SK-N-SH (cell line): ENCODE measurements around the gene ABCB9. TPM values are rescaled to one million over a fixed set of nuclear protein-coding genes. Genes with fewer than 3 reads are reported as not detected.

ENCODE experiments used
- CTCF ChIA-PET: fragments of 300-600, 350-600 bp; formaldehyde crosslinking; extraction: SDS; loops from one replicate; lab custom pipeline; 2021; lab: Yijun Ruan, JAX
- POLR2A ChIA-PET: fragments of 350-600 bp; sonication (Branson Sonifier 250); formaldehyde crosslinking; extraction: SDS; loops from one replicate; lab custom pipeline; 2020; ENCODE audit warnings: antibody characterized with exemption, inconsistent platforms; lab: Yijun Ruan, JAX
- DNase-seq: peaks from one replicate; pipeline ENCODE4 v3.0.0; 2012
- H2AFZ ChIP-seq: fragments of 200-600 bp; sonication (generic); 2 replicates; pipeline ENCODE4 v1.8.1; 2016; ENCODE audit warnings: antibody characterized with exemption, mild to moderate bottlenecking, low read depth
- H3F3A ChIP-seq: fragments of 200-600 bp; sonication (generic); replicated peaks from 2 replicates; pipeline ENCODE3; 2016; ENCODE audit warnings: antibody characterized with exemption, mild to moderate bottlenecking; ENCODE audit not compliant: insufficient read depth
- H3K27ac ChIP-seq, 2 experiments: fragments of 200-500 bp in 1 of 2; fragments of 200-600 bp in 1 of 2; sonication (Bioruptor generic) in 1 of 2; sonication (generic), shearing (Covaris generic) in 1 of 2; 2 replicates each; pipeline versions ENCODE4 v1.5.1 to v1.6.1; 2014 to 2016; ENCODE audit warnings: low read depth in 2 of 2, inconsistent platforms in 1 of 2, low read length in 1 of 2, mild to moderate bottlenecking in 1 of 2, mixed read lengths in 1 of 2
- H3K27me3 ChIP-seq: fragments of 200-600 bp; sonication (generic), shearing (Covaris generic); 2 replicates; pipeline ENCODE4 v1.6.1; 2016; ENCODE audit warnings: mixed run types; ENCODE audit not compliant: insufficient read depth
- H3K36me3 ChIP-seq, 2 experiments: fragments of 200-500 bp in 1 of 2; fragments of 200-600 bp in 1 of 2; sonication (Bioruptor generic) in 1 of 2; sonication (generic) in 1 of 2; replicated peaks in 1 of 2; 2 replicates each; pipeline versions ENCODE3 to v1.5.1; 2014 to 2016; ENCODE audit warnings: low read length in 1 of 2, mild to moderate bottlenecking in 1 of 2; ENCODE audit not compliant: insufficient read depth in 2 of 2, control insufficient read depth in 1 of 2
- H3K4me1 ChIP-seq, 2 experiments: fragments of 200-500 bp in 1 of 2; fragments of 200-600 bp in 1 of 2; sonication (Bioruptor generic) in 1 of 2; sonication (generic), shearing (Covaris generic) in 1 of 2; 2 replicates each; pipeline versions ENCODE4 v1.5.1 to v1.6.1; 2014 to 2016; ENCODE audit warnings: low read depth in 1 of 2, low read length in 1 of 2, mixed run types in 1 of 2; ENCODE audit not compliant: insufficient read depth in 2 of 2, control insufficient read depth in 1 of 2
- H3K4me2 ChIP-seq: fragments of 200-600 bp; sonication (generic), shearing (Covaris generic); 2 replicates; pipeline ENCODE4 v1.6.1; 2017; ENCODE audit warnings: mixed run types
- H3K4me3 ChIP-seq, 2 experiments: fragments of 200-500 bp in 1 of 2; fragments of 200-600 bp in 1 of 2; sonication (Bioruptor generic) in 1 of 2; sonication (generic), shearing (Covaris generic) in 1 of 2; 2 replicates each; pipeline versions ENCODE4 v1.5.1 to v1.8.1; 2014 to 2016; ENCODE audit warnings: low read depth in 2 of 2, inconsistent platforms in 1 of 2, low read length in 1 of 2, mild to moderate bottlenecking in 1 of 2, mixed read lengths in 1 of 2, moderate library complexity in 1 of 2
- H3K79me2 ChIP-seq: fragments of 200-600 bp; sonication (generic); 2 replicates; pipeline ENCODE4 v1.8.1; 2017; ENCODE audit warnings: mild to moderate bottlenecking; ENCODE audit not compliant: insufficient read depth
- H3K9ac ChIP-seq: fragments of 200-600 bp; sonication (generic); 2 replicates; pipeline ENCODE4 v1.6.1; 2017; ENCODE audit warnings: mixed run types
- H3K9me2 ChIP-seq: fragments of 200-600 bp; sonication (generic); 2 replicates; pipeline ENCODE4 v1.6.1; 2017; ENCODE audit warnings: mixed run types
- H3K9me3 ChIP-seq: fragments of 200-600 bp; sonication (generic); 2 replicates; pipeline ENCODE4 v1.6.1; 2017; ENCODE audit warnings: mixed run types, mild to moderate bottlenecking, moderate library complexity
- H4K20me1 ChIP-seq: fragments of 200-600 bp; sonication (generic); 2 replicates; pipeline ENCODE4 v1.6.1; 2017; ENCODE audit warnings: mild to moderate bottlenecking, mixed run types; ENCODE audit not compliant: insufficient read depth
- ELF1 ChIP-seq: IDR thresholded peaks from 2 replicates; pipeline ENCODE4 v1.4.0; 2012
- EP300 ChIP-seq, 2 experiments: IDR thresholded peaks; 2 replicates each; pipeline versions ENCODE4 v1.4.0 to v1.6.1; 2012; ENCODE audit warnings: borderline replicate concordance in 1 of 2, low read depth in 1 of 2, low read length in 1 of 2
- JUND ChIP-seq: IDR thresholded peaks from 2 replicates; pipeline ENCODE4 v1.4.0; 2012
- NRF1 ChIP-seq: IDR thresholded peaks from 2 replicates; pipeline ENCODE4 v1.6.1; 2012; ENCODE audit warnings: low read depth, mild to moderate bottlenecking, low read length
- PBX3 ChIP-seq: IDR thresholded peaks from 2 replicates; pipeline ENCODE4; 2012
- POLR2AphosphoS5 ChIP-seq: IDR thresholded peaks from 2 replicates; pipeline ENCODE4 v1.6.1; 2012; ENCODE audit warnings: low read depth, low read length
- RAD21 ChIP-seq: IDR thresholded peaks from 2 replicates; pipeline ENCODE4 v1.6.1; 2012; ENCODE audit warnings: mild to moderate bottlenecking, low read length
- RFX5 ChIP-seq: IDR thresholded peaks from 2 replicates; pipeline ENCODE4 v1.6.1; 2012; ENCODE audit warnings: mild to moderate bottlenecking, improper control_type of control experiment, low read length
- RXRA ChIP-seq: IDR thresholded peaks from 2 replicates; pipeline ENCODE4 v1.4.0; 2012; ENCODE audit warnings: low read depth, mild to moderate bottlenecking, borderline replicate concordance
- SIN3A ChIP-seq: IDR thresholded peaks from 2 replicates; pipeline ENCODE4 v1.6.1; 2012; ENCODE audit warnings: low read depth, mild to moderate bottlenecking, low read length, moderate library complexity, borderline replicate concordance
- SMC3 ChIP-seq: IDR thresholded peaks from 2 replicates; pipeline ENCODE4 v1.6.1; 2012; ENCODE audit warnings: low read depth, low read length, improper control_type of control experiment
- TAF1 ChIP-seq: IDR thresholded peaks from 2 replicates; pipeline ENCODE4 v1.6.1; 2012; ENCODE audit warnings: low read depth, mild to moderate bottlenecking, low read length, moderate library complexity, borderline replicate concordance
- TCF12 ChIP-seq: IDR thresholded peaks from 2 replicates; pipeline ENCODE4 v1.4.0; 2012
- TEAD4 ChIP-seq: IDR thresholded peaks from 2 replicates; pipeline ENCODE4 v1.4.0; 2012; ENCODE audit warnings: mild to moderate bottlenecking, borderline replicate concordance; ENCODE audit not compliant: insufficient read depth
- USF2 ChIP-seq: fragments of 150-350 bp; IDR thresholded peaks from 2 replicates; pipeline ENCODE4 v1.6.1; 2017; ENCODE audit warnings: antibody characterized with exemption, low read length, low read depth, borderline replicate concordance
- ZBTB33 ChIP-seq: IDR thresholded peaks from 2 replicates; pipeline ENCODE4 v1.4.0; 2012; ENCODE audit warnings: low read depth, borderline replicate concordance
- WGBS: methylation state at CpG from one replicate; pipeline ENCODE4 v1.1.6; 2017; ENCODE audit warnings: low lambda C conversion rate; 5-methylcytosine and 5-hydroxymethylcytosine counted together
- polyA plus RNA-seq, 3 experiments: library from polyadenylated mRNA; depleted of rRNA; stranded (reverse); fragments of >200 nt; gene quantifications; 2 replicates each; pipeline ENCODE4 v1.2.3, GENCODE V29; 2012

ABCB9 gene
- polyA plus RNA-seq, 1 of the 3 experiments (the other 2 are of a cell fraction), result 6.2 TPM

GRCh38 chr12:122977153-122977552 is 10.9 kb upstream of the ABCB9 start (continued):
- no peak for TF ChIP-seq SIN3A
- no peak for TF ChIP-seq TEAD4
- no peak for TF ChIP-seq JUND
- no peak for TF ChIP-seq RXRA
- TF ChIP-seq SMC3, result no peak
- TF ChIP-seq USF2, result no peak
- no peak for TF ChIP-seq ELF1

GRCh38 chr12:122976648-122976975 is 10.3 kb upstream of the ABCB9 start:
- 93% methylated on average over 11 of the region's 15 CpGs for WGBS
- Histone ChIP-seq H3K27ac (no peak overlapping the region), H2AFZ (no peak overlapping the region), H3K79me2 (peaks cover 74% of the 10 kb centered on the region), H3K9ac (no peak overlapping the region), H3K9me2 (no peaks in the 10 kb centered on the region), H4K20me1 (no peaks in the 10 kb centered on the region; the same call in 1 of the 2 replicates), H3K9me3 (no peaks in the 10 kb centered on the region), H3K27me3 (no peaks in the 10 kb centered on the region), H3K4me3 (no peak overlapping the region), H3F3A (no peaks in the 10 kb centered on the region), H3K36me3 (peaks cover 0 to 11% of the 10 kb centered on the region in 2 experiments), H3K4me2 (peak overlapping the region; percentile 98; the same call in 1 of the 2 replicates), H3K4me1 (peaks cover 8 to 31% of the 10 kb centered on the region in 2 experiments; a peak in 3 of 4 replicates)
- POLR2A ChIA-PET, result interaction anchor here (2.5 kb wide), 2 partner anchors 10 to 256 kb away, joined by 9 to 12 read pairs; partner anchors contain the start of genes ABCB9, MPHOSPH9 and MTRFR
- CTCF ChIA-PET, result interaction anchor here (0.7 kb wide), 1 partner anchor 261 kb away, joined by 3 read pairs; no protein-coding TSS in a partner anchor
- TF ChIP-seq SIN3A, result no peak
- no peak for TF ChIP-seq NRF1
- TF ChIP-seq TAF1, result no peak
- TF ChIP-seq ZBTB33, result no peak
- TF ChIP-seq RAD21, result no peak
- no peak for TF ChIP-seq JUND
- TF ChIP-seq EP300 (IDR thresholded peaks at IDR 0.05; ENCODE audit: borderline replicate concordance in 1 of 2, low read depth in 1 of 2, low read length in 1 of 2), result no peak
- no peak for TF ChIP-seq POLR2AphosphoS5
- no peak for TF ChIP-seq RFX5
- no peak for TF ChIP-seq PBX3
- TF ChIP-seq TCF12, result no peak
- DNase-seq, result no peak
